OCI-M1 (cell line): Measurements from ENCODE around the gene TP63.

ENCODE experiments used
- DNase-seq: peaks from one replicate; lab custom pipeline; 2025; lab: John Stamatoyannopoulos, UW

TP63 gene

DNA sequence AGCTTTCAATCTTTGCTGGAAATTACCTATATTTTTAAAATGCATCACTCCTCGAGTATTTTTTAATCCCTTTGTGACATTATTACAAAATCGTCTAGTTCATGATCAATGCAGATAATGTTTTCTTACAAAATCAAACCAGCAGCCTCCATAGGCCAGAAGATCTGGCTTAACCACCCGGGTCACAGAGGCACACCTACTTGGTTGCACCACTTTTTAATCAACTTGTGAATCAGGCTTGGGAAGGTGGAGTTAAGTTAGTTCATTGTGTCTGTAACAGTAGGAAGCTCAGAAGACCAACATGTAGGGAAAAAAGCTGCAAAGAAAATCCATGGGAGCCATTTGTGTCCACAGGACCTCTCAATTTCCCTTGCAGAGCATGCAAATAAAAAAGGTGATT lies 148.0 kb downstream of the TP63 start:
- no peak for DNase-seq

DNA sequence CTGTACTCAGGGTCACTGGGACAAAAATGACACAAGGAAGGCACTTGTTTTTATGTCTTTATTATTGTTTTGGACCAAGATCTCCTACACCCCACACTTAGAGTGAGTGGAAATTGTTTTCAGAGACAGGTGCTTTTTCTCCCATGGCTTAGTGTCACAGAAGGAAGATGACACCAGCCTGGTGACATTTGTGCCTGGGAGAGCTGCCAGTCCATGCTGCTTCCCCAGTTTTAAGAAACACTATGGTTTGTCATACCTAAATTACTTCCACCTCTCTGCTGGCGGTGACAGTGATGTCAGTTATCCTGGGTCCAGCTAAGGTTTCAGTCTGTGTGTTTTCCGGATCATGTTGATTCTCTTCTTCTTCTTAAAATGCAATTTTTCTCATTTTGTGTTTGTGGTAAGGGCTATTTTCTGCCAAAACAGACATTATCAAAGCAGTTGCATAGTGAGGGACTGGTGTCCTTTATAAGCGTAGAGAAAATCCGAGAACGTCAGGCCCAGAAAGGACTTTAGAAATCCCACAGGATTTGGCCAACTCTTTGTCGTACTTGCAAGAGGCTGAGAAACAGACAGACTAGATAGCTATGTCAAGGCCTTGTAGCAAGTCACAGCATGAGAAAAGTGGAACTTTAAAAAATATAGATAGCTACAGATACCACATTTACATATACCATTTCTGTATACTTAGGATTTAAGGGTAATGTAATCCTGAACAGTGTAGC lies 149.5 kb downstream of the TP63 start:
- DNase-seq = no peak

GRCh38 chr3:189781415-189781814 lies 150.2 kb downstream of the TP63 start:
- no peak for DNase-seq

DNA sequence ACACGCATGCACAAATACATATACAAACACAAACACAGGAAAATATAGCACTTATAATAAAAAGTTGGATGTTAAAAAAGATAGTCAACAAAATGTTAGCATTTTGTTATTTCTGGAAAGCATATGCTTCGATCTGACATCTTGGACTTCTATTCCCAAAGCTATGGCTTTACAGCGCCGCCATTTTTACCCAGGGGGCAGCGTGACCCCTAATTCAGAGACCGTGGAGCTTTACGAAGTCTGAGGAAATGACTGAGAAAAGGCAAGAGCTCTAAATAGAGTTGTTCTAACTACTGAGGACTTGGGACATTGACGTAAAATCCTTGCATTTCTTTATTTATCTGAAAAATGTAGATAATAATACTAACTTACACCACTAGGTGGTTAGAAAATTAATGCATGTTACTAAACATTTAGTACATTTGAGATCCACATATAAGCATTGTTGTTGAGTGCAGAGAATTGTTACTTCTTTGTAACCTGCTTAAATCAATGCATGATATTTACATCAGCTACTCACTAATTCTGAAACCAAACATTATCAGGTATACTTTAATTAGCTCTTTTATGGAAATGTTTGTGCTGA lies 155.4 kb downstream of the TP63 start:
- DNase-seq = no peak

- no peak for DNase-seq
Measured at GRCh38 chr3:189787191-189787590, 156.0 kb downstream of the TP63 start.

DNA sequence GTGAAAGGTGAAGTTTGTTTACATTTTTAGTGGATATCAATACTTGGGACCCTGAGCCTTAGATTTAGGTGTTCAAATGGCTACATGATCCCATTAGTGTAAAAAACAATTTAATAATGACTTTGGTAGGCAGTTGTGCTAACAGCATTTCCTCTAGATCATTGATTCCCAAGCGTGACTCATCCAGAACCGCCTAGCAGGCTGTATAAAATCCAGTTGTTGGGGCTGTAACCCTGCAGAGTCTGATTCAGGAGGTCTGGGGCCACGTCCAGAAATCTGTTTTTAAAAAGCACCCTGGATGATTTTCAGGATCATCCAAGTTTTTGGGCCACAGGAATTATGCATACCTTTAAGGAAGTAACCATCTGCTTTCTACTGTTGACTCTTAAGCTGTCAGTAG lies 156.4 kb downstream of the TP63 start:
- DNase-seq = no peak

- no peak for DNase-seq
Measured at GRCh38 chr3:189789432-189789831, 158.2 kb downstream of the TP63 start.

DNA sequence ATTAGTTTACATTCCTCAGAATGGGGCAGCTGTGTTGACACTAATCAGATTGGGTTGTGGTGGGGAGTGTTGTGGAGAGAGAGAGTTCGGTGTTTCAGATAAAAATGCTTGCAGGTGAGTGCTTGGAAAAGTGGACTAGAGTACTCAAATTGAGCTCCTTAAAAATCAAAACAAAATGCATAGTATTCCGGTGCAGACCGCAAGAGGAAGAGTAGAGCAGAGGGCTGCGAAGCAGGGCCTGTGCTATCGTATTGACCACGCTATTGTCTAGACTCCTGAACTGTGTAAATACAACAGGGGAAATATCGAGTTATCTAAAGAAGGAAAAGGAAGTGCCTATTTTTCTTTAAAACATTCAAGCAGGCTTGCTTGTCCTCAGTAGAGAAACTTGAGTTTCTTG lies 159.5 kb downstream of the TP63 start:
- DNase-seq = peak; percentile 14

DNA sequence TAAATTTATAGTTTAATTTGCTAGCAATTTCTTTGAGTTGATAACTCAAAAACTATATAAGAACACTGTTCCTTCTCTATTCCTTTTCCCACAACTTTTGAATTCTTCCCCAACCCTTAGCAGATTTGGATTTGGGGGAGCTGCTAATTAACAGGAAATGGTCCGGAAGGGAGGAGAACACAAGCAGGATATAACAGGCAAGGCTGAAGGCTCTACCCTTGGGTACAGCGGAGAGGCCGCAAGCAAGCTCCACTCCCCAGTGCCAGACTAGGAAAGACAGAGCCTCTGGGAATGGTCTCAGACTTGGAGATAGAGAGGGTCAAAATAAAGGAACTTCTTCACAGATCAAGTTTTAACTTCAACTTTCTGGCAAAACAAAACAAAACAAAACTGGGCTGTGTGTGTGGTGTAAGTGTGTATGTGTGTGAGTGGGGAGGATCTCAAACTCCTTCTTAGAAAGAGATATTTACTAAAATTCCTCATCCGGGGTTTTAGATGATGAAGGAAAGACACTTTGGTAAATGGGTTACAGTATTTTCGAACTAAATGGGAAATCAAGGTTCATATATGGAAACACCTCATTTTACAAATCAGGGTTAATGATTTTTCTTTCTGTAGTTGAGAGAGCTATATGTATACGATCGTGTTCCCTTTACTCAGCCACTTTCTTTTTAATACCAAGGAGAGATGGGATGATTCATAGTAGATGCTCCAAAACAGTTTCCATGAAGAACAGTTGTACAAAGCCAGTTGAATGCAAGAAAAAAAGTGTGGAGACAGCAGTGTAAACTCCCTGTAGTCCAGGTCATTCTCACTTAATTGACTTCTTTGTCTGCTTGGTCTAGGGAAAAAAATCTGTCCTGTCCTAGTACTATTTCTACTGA lies 161.1 kb downstream of the TP63 start:
- no peak for DNase-seq

GRCh38 chr3:189794518-189794917 lies 163.3 kb downstream of the TP63 start:
- DNase-seq = no peak

- DNase-seq = no peak
Measured at GRCh38 chr3:189797103-189797750, 166.0 kb downstream of the TP63 start.

GRCh38 chr3:189799366-189799765 lies 168.2 kb downstream of the TP63 start:
- DNase-seq = no peak

- no peak for DNase-seq
Measured at GRCh38 chr3:189800436-189800835, 169.2 kb downstream of the TP63 start.

DNA sequence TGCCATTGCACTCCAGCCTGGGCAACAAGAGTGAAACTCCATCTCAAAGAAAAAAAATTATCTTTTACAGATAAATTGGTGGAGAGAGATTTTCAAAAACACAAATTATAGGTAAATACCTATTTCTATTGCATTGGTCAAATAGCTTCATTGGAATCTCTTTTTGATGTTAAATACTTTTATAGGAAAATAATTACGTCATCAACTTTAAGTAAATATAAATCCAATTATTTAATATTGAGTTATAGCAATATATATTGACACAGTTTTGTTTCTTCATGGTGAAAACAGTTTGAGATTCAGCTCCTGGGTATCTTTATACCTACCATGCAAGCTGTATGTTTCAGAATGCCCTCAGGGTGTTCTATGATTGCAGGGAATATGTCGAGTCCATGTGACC lies 172.1 kb downstream of the TP63 start:
- no peak for DNase-seq

DNA sequence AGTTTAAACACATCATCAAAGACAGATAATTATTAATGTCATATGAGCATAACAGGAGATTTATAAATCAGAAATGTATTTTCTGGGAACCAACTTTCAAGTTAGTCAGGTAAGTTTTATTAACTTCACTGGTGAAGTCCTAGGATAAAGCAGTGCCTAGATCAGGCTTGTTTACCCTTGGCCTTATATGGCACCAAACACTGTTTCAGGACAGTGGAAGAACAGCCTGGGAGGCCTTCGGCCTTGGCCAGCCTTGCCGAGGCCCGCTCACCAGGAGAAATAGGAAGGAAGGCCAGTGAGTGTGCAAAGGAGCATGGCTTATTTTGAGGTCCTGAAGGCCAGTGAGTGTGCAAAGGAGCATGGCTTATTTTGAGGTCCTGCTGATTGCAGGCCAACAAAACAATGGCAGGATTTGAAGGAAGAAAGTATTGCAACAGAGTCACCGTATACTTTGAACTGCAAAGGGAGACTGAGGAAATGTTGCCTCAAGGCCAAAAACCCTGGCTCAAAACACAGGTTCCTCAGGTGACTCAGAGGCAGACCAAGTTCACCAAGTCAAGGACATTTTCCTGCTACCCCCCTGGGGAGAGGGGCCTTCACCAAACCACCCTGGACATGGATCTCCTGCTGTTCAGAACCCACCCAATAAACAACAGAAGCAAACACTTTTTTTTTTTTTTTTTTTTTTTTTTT lies 174.3 kb downstream of the TP63 start:
- DNase-seq = no peak

GRCh38 chr3:189806171-189806951 lies 175.2 kb downstream of the TP63 start:
- no peak for DNase-seq

DNA sequence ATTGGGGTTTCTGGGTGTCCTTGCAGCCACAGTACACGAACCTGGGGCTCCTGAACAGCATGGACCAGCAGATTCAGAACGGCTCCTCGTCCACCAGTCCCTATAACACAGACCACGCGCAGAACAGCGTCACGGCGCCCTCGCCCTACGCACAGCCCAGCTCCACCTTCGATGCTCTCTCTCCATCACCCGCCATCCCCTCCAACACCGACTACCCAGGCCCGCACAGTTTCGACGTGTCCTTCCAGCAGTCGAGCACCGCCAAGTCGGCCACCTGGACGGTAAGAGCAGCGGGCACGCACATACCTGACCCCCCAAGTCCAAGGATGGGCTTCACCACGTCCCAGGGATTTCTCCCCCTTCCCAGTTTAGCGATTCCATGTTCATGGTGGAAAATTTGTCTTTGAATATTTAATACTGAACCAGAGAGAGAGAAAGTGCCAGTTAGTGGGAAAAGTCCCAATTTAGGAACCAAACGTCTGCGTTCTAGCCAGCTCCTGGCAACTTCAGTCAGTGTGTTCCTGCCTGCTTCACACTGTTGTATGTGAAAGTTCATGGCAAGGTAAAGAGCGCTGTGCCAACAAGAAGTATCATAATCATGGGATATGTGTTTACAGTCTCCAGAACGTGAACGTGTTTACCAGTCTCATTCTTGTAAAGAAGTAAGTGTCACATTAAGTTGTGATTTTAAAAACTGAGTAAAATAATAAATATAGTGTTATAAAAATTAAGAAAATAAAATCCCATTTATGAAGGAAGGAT lies 177.2 kb downstream of the TP63 start:
- no peak for DNase-seq

GRCh38 chr3:189809583-189809982 lies 178.4 kb downstream of the TP63 start:
- DNase-seq = no peak

GRCh38 chr3:189812806-189813465 lies 181.7 kb downstream of the TP63 start:
- no peak for DNase-seq
